GM19467 (cell line): ENCODE measurements around the gene ARHGEF11.

Source experiments
- ATAC-seq: cut with Tn5 transposase; IDR thresholded peaks from one replicate; pipeline ENCODE4 v1.9.1; 2021; ENCODE audit warnings: mild to moderate bottlenecking, moderate library complexity; ENCODE audit not compliant: unreplicated experiment

The ARHGEF11 gene

GRCh38 chr1:156913809-156914387 lies 131.6 kb downstream of the ARHGEF11 start:
- no peak for ATAC-seq

GRCh38 chr1:156912861-156913808 lies 132.4 kb downstream of the ARHGEF11 start:
- no peak for ATAC-seq

GRCh38 chr1:156912310-156912709 lies 133.2 kb downstream of the ARHGEF11 start:
- ATAC-seq = no peak

- ATAC-seq = no peak
These were observed 133.8 kb downstream of the ARHGEF11 start for GRCh38 chr1:156911577-156912298.

- ATAC-seq = no peak
These were observed 135.2 kb downstream of the ARHGEF11 start for GRCh38 chr1:156910309-156910782.

- no peak for ATAC-seq
These were observed 135.9 kb downstream of the ARHGEF11 start for GRCh38 chr1:156909671-156910070.

GRCh38 chr1:156908955-156909354 lies 136.6 kb downstream of the ARHGEF11 start:
- no peak for ATAC-seq

GRCh38 chr1:156908541-156908940 lies 137.0 kb downstream of the ARHGEF11 start:
- no peak for ATAC-seq

- no peak for ATAC-seq
These were observed 139.2 kb downstream of the ARHGEF11 start for GRCh38 chr1:156906206-156906906.

- no peak for ATAC-seq
These were observed 139.9 kb downstream of the ARHGEF11 start for GRCh38 chr1:156905651-156906050.

- no peak for ATAC-seq
These were observed 140.4 kb downstream of the ARHGEF11 start for GRCh38 chr1:156905176-156905575.

GRCh38 chr1:156904187-156904959 lies 141.2 kb downstream of the ARHGEF11 start:
- ATAC-seq = no peak

GRCh38 chr1:156903328-156904091 lies 142.0 kb downstream of the ARHGEF11 start:
- no peak for ATAC-seq

GRCh38 chr1:156901966-156902915 lies 143.3 kb downstream of the ARHGEF11 start:
- no peak for ATAC-seq

- no peak for ATAC-seq
These were observed 144.0 kb downstream of the ARHGEF11 start for GRCh38 chr1:156901590-156901900.

GRCh38 chr1:156900896-156901589 lies 144.5 kb downstream of the ARHGEF11 start:
- no peak for ATAC-seq

- no peak for ATAC-seq
These were observed 145.4 kb downstream of the ARHGEF11 start for GRCh38 chr1:156899956-156900718.
